Uterus (tissue), 4 donors: ENCODE data around the gene CCDC201. TPM values are rescaled to one million over a fixed set of nuclear protein-coding genes. Genes with fewer than 3 reads are reported as not detected.
A peak's percentile ranks its signal among the peaks of the same experiment; 100 is the strongest.

ENCODE experiments used
- DNase-seq, 2 donors: peaks; one replicate each; pipeline ENCODE4 v3.0.0-alpha.2; 2019 to 2020
- H3K27ac ChIP-seq, 2 donors: fragments of 200-600 bp; sonication (generic); 1 replicate in 1 of 2; 2 replicates in 1 of 2; pipeline ENCODE4 v1.5.1; 2016 to 2018
- H3K27me3 ChIP-seq, 2 donors: fragments of 200-600 bp; sonication (generic); one replicate each; pipeline ENCODE4 v1.5.1; 2018 to 2019; ENCODE audit warnings: control low read depth in 1 of 2
- H3K36me3 ChIP-seq, 2 donors: fragments of 200-600 bp; sonication (generic); one replicate each; pipeline ENCODE4 v1.5.1; 2019; ENCODE audit warnings: control low read depth in 1 of 2
- H3K4me1 ChIP-seq, 2 donors: fragments of 200-600 bp; sonication (generic); one replicate each; pipeline ENCODE4 v1.5.1; 2018 to 2019; ENCODE audit warnings: control low read depth in 1 of 2
- H3K4me3 ChIP-seq, 2 donors: fragments of 200-600 bp; sonication (generic); 1 replicate in 1 of 2; 2 replicates in 1 of 2; pipeline ENCODE4 v1.5.1; 2018 to 2019; ENCODE audit warnings: mild to moderate bottlenecking in 1 of 2
- H3K9me3 ChIP-seq, 2 donors: fragments of 200-600 bp; sonication (generic); one replicate each; pipeline ENCODE4 v1.5.1; 2019; ENCODE audit warnings: control low read depth in 1 of 2
- POLR2A ChIP-seq, 2 donors: fragments of 450-650 bp; IDR thresholded peaks; one replicate each; pipeline ENCODE4 v1.6.1; 2016; ENCODE audit warnings: antibody characterized with exemption in 2 of 2, mild to moderate bottlenecking in 1 of 2, moderate library complexity in 1 of 2
- intact Hi-C: fragments of 100-400 bp; cut with DNase I; formaldehyde crosslinking; loops from one replicate; pipeline ENCODE4 v1.15.1; 2023; ENCODE audit warnings: low total_unique reads
- total RNA-seq, 4 donors: library from RNA; depleted of rRNA in 3 of 4; stranded (reverse); fragments of >200 nt in 3 of 4; gene quantifications; one replicate each; pipeline versions ENCODE4 v1.1.0 to v1.2.4, GENCODE V29; 2014 to 2023
- TF ChIP-seq, protein P1 (sequence below), 4 experiments: fragments of 200-600 bp in 2 of 4; fragments of 450-650 bp in 2 of 4; sonication (generic) in 2 of 4; IDR thresholded peaks; one replicate each; pipeline ENCODE4 v1.5.1; 2016 to 2019; ENCODE audit warnings: antibody characterized with exemption in 4 of 4, mild to moderate bottlenecking in 2 of 4, moderate library complexity in 1 of 4
- donor health status: DM: yes; HTN: yes; CAD: no.

The CCDC201 gene
- total RNA-seq, 4 donors from 2014 or later, result 0.21 TPM; not detected in 3

DNA sequence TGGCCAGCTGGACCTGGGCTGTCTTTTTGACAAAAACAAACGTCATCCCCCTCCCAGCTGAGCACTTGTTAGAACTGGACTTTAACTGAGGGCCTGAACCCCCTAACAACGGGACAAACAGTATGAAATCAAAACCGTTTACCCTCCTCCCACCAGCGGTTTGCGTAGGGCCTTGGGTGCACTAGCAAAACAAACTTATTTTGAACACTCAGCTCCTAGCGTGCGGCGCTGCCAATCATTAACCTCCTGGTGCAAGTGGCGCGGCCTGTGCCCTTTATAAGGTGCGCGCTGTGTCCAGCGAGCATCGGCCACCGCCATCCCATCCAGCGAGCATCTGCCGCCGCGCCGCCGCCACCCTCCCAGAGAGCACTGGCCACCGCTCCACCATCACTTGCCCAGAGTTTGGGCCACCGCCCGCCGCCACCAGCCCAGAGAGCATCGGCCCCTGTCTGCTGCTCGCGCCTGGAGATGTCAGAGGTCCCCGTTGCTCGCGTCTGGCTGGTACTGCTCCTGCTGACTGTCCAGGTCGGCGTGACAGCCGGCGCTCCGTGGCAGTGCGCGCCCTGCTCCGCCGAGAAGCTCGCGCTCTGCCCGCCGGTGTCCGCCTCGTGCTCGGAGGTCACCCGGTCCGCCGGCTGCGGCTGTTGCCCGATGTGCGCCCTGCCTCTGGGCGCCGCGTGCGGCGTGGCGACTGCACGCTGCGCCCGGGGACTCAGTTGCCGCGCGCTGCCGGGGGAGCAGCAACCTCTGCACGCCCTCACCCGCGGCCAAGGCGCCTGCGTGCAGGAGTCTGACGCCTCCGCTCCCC is 15.5 kb upstream of the CCDC201 start, which contains the start of gene IGFBP1:
IGFBP1 (plus strand) TSS at position 304 of the 808 bp plus-strand sequence; CDS start at position 469, 165 bp downstream.
- no peaks in the 10 kb centered on the region for H3K27me3 ChIP-seq

DNA sequence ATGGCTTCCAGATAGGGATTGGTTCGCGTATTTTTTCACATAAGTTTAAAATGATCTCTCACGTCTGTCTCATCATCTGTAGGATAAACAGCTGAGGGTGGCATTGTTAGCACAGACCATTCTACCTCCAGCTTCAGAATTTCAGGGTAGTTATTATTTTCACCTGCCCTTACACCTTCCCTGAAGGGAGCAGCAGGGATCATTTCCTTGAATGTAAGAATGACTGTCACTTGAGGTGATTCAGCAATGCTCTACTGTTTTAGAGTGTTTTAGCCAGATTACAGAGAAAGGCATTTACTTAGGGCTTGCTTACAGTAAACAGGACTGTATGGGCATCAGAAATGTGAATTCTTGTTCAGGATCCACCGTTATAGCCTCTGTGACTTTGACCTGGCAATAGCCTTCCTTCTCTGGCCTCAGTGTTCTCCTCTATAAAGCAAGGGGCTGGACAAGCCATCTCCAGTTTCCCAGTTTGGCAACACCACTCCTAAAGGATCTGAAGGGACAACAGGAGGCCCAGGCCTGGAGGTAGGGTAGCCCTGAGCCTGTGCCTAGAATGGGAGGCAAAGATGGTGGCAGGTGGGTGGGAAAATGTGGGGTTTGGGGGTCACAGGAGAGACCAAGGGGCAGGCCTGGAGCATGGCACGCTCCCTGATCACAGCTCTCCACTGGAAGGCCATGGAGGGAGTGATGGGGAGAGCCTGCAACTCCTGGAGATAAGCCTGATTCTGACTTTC is 14.2 kb upstream of the CCDC201 start:
- Histone ChIP-seq H3K27me3 (no peaks in the 10 kb centered on the region), H3K9me3 (no peaks in the 10 kb centered on the region), H3K27ac (no peak overlapping the region), H3K4me3 (no peak overlapping the region), H3K4me1 (peaks cover 0 to 12% of the 10 kb centered on the region in 2 donors), H3K36me3 (no peaks in the 10 kb centered on the region)
- intact Hi-C loops, result no loop called here
- TF ChIP-seq, protein P1, sequence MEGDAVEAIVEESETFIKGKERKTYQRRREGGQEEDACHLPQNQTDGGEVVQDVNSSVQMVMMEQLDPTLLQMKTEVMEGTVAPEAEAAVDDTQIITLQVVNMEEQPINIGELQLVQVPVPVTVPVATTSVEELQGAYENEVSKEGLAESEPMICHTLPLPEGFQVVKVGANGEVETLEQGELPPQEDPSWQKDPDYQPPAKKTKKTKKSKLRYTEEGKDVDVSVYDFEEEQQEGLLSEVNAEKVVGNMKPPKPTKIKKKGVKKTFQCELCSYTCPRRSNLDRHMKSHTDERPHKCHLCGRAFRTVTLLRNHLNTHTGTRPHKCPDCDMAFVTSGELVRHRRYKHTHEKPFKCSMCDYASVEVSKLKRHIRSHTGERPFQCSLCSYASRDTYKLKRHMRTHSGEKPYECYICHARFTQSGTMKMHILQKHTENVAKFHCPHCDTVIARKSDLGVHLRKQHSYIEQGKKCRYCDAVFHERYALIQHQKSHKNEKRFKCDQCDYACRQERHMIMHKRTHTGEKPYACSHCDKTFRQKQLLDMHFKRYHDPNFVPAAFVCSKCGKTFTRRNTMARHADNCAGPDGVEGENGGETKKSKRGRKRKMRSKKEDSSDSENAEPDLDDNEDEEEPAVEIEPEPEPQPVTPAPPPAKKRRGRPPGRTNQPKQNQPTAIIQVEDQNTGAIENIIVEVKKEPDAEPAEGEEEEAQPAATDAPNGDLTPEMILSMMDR (IDR thresholded peaks at IDR 0.05), result no peak
- no peak for TF ChIP-seq POLR2A (IDR thresholded peaks at IDR 0.05)
- DNase-seq, result no peak

More for the DNA sequence above, 15.5 kb upstream of the CCDC201 start, which contains the start of gene IGFBP1:
- no peak for DNase-seq
- intact Hi-C loops, result no loop called here
- Histone ChIP-seq H3K36me3 (no peaks in the 10 kb centered on the region), H3K4me1 (peaks cover 0 to 12% of the 10 kb centered on the region in 2 donors), H3K4me3 (peak within 1 kb of the TSS in 1 of 2 donors; percentile 26), H3K9me3 (no peaks in the 10 kb centered on the region), H3K27ac (no peak within 1 kb of the TSS)
- TF ChIP-seq, protein P1 (IDR thresholded peaks at IDR 0.05), result no peak
- TF ChIP-seq POLR2A (IDR thresholded peaks at IDR 0.05), result no peak

DNA sequence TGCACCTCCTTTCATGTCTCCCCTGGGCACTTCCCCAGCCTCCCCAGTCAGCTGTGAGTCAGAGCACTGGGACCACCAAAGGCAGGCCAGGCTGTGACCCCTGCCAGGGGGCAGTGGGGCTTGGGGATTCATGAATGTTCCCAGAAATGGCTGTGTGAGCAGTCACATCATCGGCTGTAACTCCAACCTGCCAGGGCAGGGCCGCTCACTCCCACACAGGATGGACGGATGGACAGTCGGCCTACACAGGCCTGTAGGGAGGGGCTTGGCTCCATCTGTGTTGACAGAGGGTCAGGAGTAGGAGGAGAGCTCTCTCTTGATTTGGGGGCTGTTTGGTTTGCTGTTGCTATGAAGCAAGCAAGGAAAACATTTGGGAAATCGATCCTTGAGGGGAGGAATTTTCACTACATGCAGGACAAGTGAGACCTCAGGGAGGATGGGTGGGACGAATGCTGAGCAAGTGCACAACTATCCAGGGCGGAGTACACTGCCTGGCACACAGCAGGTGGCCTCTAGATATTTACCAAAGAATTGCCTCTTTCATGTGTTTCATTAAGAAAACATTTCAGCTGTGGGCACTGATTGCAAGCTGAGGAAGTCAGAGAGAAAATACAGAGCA is 12.5 kb upstream of the CCDC201 start:
- Histone ChIP-seq H3K36me3 (no peaks in the 10 kb centered on the region), H3K9me3 (no peaks in the 10 kb centered on the region), H3K4me1 (peaks cover 0 to 12% of the 10 kb centered on the region in 2 donors), H3K27ac (no peak overlapping the region), H3K27me3 (no peaks in the 10 kb centered on the region), H3K4me3 (no peak overlapping the region)
- intact Hi-C loops, result no loop called here
- DNase-seq, result no peak
- TF ChIP-seq POLR2A (IDR thresholded peaks at IDR 0.05), result no peak
- TF ChIP-seq, protein P1 (IDR thresholded peaks at IDR 0.05), result no peak

DNA sequence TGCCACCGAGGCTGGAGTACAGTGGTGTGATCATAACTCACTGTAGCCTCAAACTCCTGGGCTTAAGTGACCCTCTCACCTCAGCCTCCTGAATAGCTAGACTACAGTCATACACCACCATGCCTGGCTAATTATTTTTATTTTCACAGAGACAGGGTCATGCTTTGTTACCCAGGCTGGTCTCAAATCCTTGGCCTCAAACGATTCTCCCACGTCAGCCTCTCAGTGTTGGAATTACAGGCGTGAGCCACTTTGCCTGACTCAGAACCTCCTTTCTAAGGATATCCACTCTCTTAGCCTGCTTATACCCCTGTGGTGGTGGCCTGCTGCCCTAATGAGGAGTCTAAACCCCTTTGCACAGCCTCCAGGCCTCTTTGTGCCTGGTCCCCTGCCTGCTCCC is 11.3 kb upstream of the CCDC201 start:
- no peak overlapping the region for H3K4me3 ChIP-seq
- H3K4me1 ChIP-seq, result peaks cover 0 to 12% of the 10 kb centered on the region in 2 donors
- TF ChIP-seq POLR2A (IDR thresholded peaks at IDR 0.05), result no peak
- TF ChIP-seq, protein P1 (IDR thresholded peaks at IDR 0.05), result no peak
- no peaks in the 10 kb centered on the region for H3K27me3 ChIP-seq
- no peaks in the 10 kb centered on the region for H3K9me3 ChIP-seq
- DNase-seq, result no peak
- intact Hi-C loops, result no loop called here
- H3K27ac ChIP-seq, result no peak overlapping the region
- H3K36me3 ChIP-seq, result no peaks in the 10 kb centered on the region
